HG03439 (cell line): Measurements from ENCODE around the gene HSD17B11.
"Not testable (repeated sequence)": the region's sequence is repeated elsewhere in the genome, so short reads cannot be mapped to it uniquely, and the experiment has no call there.

Experiments
- ATAC-seq: cut with Tn5 transposase; IDR thresholded peaks from one replicate; pipeline ENCODE4 v1.9.1; 2021; ENCODE audit warnings: mild to moderate bottlenecking, moderate library complexity; ENCODE audit not compliant: unreplicated experiment

Gene HSD17B11

DNA sequence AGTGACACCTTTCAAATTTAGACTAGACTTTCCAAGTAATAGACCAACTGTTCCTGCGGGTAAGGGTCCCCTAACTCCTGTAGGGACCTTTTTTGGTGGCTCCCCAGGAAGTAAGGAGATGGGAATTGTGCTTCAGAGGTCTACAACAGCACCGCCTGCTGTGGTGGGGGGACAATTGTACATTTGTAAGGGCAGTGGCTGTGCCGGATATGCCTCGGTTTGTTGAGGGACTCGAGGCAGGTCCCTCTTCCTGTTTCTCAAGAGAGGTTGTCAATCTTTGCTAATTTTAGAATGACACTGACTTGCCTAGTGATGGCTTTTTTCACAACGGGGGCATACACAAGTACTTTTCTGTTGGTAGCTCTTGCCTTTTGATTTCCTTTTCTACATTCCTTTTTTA is 15.5 kb upstream of the HSD17B11 start:
- no peak for ATAC-seq

DNA sequence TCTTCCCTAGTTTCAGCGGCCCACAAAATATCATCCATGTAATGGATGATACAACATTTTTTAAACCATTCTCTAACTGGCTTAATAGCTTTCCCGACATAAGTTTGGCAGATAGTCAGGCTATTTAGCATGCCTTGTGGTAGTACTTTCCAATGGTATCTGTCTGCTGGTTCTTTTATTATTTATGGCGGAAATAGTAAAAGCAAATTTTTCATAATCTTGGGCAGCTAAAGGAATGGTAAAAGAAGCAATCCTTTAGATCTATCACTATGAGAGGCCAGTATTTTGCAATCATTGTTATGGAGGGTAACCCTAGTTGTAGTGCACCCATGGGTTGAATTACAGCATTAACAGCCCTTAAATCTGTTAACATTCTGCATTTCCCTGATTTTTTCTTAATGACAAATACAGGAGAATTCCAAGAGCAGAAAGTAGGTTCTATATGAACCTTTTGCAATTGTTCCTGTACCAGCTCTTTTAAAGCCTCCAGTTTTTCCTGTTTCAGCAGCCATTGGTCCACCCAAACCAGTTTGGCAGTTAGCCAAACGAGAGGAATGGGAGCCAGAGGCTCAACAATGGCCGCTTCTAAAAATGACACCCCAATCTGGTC is 14.3 kb upstream of the HSD17B11 start:
- ATAC-seq = no peak

DNA sequence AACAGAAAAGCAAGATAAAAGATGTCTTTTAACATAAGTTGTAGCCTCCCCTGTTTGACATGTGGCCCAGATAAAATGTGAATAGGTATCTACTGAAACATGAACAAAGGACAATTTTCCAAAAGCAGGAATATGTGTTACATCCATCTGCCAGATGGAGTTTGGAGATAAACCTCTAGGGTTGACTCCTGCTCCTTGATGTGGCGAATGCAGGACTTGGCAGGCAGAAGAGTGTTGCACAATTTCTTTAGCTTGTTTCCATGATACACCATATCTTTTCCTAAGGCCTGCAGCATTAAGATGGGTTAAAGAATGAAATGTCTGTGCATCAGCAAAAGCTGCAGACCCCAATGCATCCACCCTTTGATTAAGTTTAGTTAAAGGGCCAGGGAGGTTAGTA is 12.7 kb upstream of the HSD17B11 start:
- not testable (repeated sequence) for ATAC-seq

DNA sequence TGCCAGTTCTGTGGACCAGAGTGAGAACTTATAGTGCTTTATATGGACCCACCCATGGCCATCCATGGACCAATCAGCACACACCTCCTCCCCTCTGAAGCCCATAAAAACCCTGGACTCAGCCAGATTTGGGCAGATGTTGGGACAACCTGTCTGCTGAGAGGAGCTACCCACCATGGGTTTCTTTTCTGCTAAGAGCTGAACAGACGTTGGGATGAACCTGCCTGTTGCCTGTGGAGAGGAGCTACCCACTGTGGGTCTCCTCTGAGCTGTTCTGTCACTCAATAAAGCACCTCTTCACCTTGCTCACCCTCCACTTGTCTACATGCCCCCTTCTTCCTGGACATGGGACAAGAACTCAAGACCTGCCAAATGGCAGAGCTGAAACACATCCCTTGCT is 9.0 kb upstream of the HSD17B11 start:
- ATAC-seq = no peak

DNA sequence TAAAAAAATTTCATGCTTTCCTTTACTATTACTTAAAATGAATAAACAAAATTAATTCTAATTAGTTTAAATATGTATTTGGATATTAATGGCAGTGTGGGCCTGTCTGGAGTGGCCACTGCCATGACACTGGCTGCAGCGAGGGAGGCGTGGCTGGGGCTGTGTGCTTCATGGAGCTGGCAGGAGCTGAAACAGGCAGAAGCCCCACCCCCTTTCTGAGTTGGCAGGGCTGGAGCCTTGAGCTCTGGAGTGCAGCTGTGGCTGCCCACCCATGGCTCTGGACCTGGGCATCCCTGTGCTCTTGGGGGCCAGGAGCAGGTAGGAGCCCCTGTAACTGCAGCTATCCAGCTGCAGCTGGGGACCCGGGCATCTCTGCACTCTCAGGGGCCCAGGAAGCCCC is 8.2 kb upstream of the HSD17B11 start:
- ATAC-seq = no peak

DNA sequence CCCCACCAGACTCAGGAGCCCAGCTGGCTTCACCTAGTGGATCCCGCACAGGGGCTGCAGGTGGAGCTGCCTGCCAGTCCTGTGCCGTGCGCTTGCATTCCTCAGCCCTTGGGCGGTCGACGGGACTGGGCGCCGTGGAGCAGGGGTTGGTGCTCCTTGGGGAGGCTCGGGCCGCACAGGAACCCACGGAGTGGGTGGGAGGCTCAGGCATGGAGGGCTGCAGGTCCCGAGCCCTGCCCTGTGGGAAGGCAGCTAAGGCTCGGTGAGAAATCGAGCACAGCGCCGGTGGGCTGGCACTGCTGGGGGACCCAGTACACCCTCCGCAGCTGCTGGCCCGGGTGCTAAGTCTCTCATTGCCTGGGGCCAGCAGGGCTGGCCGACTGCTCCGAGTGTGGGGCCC is 4.9 kb upstream of the HSD17B11 start:
- ATAC-seq = not testable (repeated sequence)

DNA sequence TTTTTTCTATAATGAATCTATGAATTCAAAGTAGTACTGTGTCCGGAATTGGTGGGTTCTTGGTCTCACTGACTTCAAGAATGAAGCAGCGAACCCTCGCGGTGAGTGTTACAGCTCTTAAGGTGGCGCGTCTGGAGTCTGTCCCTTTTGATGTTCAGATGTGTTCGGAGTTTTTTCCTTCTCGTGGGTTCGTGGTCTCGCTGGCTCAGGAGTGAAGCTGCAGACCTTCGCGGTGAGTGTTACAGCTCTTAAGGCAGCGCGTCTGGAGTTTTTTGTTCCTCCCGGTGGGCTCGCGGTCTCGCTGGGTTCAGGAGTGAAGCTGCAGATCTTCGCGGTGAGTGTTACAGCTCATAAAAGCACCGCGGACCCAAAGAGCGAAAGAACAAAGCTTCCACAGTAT is 4.1 kb upstream of the HSD17B11 start:
- ATAC-seq = not testable (repeated sequence)

DNA sequence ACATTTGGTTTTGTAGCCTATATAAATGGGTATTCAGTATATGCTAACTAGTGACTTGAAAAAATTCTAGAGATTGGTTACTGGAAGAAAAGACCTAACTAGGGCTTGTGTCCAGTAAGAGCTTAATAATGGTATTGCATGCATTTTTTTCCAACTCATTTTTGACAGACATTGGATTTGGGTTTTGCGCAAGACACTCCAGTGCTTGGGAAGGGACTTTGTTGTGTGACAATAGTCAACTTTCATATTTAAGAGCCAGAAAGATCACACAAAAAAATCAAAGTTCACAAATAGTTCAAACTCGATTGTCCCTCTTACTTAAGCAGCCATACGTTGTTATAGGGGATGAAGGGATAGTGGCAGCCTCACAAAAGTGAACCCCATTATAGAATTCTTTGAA is 1.2 kb upstream of the HSD17B11 start:
- ATAC-seq = no peak

DNA sequence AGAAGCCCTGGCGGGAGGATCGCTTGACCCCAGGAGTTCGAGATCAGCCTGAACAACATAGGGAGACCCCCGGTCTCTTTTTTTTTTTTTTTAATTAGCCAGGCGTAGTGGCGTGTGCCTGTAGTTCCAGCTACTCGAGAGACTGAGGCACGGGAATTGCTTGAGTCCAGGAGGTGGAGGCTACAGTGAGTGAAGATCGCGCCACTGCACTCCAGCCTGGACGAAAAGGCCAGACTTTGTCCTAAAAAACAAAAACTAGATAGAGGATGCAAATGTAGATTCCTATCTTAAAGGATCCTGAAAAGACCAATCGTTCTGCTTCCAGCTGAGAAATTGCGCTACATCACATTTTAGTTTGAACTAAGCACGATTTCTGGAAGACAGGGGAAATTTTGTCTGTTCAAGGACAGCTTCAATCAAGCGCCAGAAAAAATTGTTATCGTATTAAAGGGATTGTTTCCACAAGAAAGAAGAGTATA is 627 bp upstream of the HSD17B11 start:
- peak; percentile 6 for ATAC-seq

DNA sequence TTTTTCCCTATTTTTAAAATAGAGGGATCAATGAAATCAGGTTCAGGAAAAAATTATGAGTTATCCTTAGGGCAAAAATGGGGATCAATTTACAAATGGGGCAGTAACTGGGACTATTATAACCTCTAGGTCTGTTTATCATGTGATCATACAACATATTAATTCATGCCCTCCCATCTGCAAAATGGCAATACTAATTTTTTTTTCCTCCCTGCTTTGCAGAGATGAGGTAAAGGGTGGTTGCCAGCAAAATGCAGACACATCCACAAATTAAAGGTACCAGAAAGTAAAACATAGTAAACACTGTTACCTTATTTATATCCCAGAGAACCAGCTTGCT is 467 bp downstream of the HSD17B11 start:
- no peak for ATAC-seq

DNA sequence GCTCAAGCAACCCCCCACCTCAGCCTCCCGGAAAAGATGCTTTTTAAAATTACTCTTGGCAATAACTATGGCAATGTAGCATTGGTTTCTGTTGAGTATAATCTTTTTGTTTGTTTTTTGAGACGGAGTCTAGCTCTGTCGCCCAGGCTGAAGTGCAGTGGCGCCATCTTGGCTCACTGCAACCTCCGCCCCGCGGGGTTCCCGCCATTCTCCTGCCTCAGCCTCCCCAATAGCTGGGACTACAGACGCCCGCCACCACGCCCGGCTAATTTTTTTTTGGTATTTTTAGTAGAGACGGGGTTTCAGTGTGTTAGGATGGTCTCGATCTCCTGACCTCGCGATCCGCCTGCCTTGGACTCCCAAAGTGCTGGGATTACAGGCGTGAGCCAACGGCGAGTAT is 933 bp downstream of the HSD17B11 start:
- ATAC-seq = not testable (repeated sequence)

DNA sequence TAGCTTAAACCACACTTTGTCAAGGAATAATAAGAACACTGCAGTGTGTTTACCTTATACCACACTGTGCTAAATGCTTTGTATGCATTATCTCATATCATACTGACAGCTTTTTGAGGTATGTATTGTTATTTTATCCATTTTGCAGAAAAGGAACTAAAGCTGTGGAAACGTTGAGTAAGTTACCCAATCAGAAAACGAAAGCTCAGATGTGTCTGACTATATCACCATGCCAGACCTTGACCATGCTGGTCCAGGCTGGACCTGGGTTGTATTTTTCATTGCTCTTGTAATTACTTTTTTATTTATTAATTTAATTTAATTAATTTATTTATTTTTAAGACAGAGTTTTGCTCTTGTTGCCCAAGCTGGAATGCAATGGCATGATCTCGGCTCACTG is 2.1 kb downstream of the HSD17B11 start:
- ATAC-seq = no peak

DNA sequence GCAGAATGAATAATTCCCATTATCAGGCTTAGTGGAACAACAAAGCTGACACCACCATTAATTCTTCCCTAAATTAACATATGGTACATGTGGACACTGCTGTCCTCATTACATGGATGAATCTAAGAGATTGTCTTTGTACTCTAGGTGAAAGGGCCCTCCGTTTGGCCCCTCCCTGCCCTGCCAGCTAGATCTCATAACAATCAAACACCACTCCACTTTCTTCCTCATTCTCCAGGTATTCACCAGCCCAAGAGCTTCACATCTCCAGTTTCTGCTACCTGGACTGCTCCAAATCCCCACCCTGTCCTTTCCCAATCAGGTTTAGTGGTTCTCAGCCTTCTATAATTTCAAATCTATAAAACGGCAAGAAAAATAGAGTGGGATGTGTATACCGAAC is 3.8 kb downstream of the HSD17B11 start:
- ATAC-seq = no peak

DNA sequence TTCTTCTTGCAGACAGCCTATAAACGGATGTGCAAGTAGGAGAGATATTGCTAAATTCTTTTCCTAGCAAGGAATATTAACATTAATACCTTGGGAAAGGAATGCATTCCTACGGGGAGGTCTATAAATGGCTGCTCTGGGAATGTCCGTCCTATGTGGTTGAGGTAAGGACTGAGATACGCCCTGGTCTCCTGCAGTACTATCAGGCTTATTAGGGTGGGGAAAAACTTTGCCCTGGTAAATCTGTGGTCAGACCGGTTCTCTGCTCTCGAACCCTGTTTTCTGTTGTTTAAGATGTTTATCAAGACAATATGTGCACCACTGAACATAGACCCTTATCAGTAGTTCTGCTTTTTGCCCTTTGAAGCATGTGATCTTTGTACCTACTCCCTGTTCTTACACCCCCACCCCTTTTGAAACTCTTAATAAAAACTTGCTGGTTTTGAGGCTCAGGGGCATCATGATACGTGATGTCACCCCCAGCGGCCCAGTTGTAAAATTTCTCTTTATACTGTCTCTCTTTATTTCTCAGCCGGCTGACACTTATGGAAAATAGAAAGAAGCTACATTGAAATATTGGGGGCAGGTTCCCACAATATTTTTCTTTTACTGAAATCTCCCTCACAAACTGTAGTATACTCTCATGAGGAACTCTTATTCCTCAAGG is 6.4 kb downstream of the HSD17B11 start:
- not testable (repeated sequence) for ATAC-seq

DNA sequence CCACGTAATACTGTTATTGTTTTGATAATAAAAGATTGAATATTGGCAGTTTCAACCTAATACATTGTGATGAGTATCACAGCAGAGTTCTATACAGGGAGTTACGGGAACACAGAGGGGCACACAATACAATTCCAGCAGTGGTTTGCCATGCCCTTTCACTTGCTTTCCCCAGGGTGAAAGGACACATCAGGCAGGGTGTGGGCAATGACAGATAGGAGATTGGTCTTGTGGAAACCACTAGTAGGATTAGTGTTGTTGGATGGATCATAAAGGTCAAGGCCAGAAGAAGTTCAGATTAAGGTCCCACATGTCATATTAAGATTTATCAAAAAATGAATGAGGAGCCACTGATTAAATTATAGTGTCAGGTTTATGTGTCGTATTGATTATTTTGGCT is 8.1 kb downstream of the HSD17B11 start:
- no peak for ATAC-seq

DNA sequence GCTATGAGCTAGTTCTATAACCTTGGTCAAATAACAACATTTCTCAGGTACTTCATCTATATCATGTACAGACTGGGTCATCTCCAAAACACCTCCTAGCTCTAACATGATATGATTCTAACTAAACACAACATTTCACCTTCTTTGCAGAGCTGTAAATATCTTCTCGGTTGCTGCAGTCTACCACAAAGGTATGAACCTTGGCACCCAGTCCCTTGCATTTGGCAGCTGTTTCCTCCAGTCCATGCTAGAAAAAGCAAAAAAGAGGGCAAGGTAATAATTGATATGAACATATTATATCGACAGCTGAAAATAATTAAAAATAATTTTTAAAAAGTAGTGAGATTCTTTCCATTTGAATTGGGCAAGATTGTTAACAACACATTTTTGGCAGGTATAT is 8.9 kb downstream of the HSD17B11 start:
- no peak for ATAC-seq

DNA sequence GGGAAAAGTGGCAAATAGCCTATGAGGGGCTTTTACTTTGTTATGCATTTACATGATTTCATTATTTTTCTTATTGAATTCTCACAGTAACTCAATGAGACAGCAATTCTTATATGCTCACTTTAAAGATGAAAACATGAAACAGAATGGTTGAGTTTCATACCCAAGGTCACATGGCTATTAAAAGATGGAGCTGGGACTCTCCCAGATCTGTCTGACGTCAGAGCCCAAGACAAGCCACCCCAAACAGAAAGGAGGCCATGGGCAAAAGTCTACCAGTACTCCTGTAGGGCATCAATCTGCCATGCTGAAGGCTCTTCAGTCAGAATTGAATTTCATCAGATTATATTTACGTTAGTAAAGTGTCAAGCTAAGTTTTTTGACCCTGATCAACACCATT is 13.2 kb downstream of the HSD17B11 start:
- no peak for ATAC-seq

DNA sequence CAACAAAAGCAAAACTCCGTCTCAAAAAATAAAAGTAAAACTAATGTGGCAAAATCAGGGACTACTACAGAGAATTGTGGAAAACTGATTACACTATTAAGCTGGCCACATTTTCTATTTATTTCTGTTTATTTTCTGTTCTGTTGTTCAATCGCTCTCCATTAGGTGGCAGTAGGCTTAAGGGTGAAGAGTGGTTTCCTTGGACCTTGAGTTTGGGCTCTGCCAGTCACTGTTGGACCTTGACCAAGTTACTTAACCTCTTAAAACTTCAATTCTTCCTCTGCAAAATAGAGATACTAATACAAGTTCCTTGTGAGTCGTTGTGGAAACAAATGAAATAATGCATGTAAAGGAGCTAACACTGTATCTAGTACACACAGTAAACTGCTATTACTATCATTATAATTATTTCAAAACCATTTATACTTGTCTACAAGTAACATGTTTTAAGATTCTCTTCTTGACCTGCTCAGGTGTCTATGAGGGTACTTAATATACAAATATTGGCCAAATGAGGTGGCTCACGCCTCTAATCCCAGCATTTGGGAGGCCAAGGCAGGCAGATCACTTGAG is 15.2 kb downstream of the HSD17B11 start:
- peak; percentile 68 for ATAC-seq

DNA sequence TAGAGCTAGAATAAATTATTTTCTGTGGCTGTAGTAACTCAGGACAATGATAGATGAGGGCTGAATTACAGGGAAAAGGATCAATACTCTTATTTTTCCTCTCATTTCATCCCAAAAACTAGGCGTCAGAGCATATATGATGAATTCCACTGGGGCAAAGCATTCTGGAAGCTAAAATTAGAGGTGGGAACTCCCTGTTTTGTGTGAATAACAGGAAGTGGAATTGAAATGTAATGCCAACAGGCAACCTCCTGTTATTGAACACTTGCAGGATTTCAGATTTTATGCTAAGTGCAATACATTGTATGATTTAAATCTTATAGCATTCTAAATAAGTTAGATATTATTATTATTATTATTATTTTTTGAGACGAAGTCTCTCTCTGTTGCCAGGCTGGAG is 20.9 kb downstream of the HSD17B11 start:
- no peak for ATAC-seq

DNA sequence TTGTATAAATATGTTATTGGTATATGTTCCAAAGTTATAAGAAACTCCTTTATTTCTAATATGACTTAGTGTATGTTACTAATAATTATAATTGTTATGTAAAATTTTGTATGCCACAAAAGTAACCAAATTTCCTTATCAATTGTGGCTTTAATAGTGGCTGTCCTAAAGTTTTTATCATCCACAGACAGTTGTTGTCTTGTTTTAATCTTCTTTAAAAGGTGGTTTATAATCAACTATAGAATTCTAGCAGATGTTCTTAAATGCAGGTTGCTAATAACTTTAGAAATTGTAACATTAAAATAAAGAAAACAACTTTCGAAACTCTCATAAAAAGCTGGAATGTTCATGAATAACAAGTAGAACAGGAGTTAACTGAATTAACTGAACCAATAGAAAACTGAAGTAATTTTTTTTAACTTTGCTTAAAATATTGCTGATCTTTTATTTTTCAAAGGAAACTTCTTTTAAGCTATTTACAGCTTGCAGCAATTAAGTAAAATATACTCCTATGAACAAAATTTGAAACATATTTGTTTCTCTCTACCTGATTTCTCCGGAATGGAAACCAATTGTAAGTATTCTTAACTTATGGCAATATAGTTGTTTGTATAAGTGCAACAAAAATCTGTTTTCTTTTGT is 24.3 kb downstream of the HSD17B11 start:
- ATAC-seq = no peak

DNA sequence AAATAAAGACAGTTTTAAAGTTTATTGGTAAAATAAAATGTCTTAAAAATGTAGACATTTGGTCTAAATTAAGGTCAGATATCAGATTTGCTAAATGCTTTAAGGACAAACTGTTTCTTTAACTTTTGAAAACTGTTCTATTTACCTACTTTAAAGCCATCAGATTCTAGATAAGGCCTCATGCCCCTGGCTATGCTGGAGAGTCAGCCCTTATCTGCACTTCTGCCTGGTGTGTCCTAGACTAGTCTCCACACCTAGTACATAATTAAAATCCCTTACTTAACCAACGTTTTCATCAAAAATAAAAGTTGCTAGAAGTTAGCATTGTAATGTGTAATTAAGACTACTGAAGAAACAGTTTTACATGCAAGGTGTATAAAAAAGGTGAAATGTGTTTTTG is 25.6 kb downstream of the HSD17B11 start:
- no peak for ATAC-seq

DNA sequence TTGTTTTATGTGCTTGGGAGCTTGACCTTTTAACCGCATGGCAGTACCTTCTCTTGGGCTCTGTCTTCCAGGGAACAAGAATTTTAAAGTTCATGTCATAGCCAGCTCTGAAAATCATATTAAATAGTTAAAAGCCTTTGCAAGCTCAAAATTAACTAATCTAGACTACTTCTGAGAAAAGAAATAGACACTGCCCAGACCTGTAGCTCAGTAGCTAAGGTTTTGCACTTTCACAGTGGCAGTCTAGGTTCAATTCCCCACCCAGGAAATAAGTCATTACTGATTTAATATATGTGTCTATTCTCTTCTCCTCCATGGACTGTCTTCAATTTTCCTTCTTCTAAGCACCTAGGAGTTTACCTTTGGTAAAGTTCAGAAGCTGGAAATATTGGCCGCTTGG is 27.4 kb downstream of the HSD17B11 start:
- ATAC-seq = no peak
